Spleen (tissue), 7 donors: Measurements from ENCODE around the gene ANKS1B.

Experiments
- POLR2A ChIP-seq, 3 donors: fragments of 450-650 bp; IDR thresholded peaks; one replicate each; pipeline ENCODE4 v1.5.1; 2017; ENCODE audit warnings: antibody characterized with exemption in 3 of 3, mild to moderate bottlenecking in 1 of 3
- POLR2AphosphoS5 ChIP-seq, 3 donors: sonication (generic); formaldehyde crosslinking; IDR thresholded peaks; one replicate each; pipeline ENCODE4 v1.5.1; 2017; ENCODE audit warnings: antibody characterized with exemption in 3 of 3
- TF ChIP-seq, protein P1 (sequence below), 11 experiments: fragments of 200-600 bp in 7 of 11; fragments of 450-650 bp in 4 of 11; sonication (generic) in 4 of 11; IDR thresholded peaks in 8 of 11; conservative IDR thresholded peaks in 3 of 11; 1 replicate in 7 of 11; 2 replicates in 4 of 11; pipeline versions ENCODE4 v1.4.0 to v1.8.0; 2016 to 2021; ENCODE audit warnings: antibody characterized with exemption in 11 of 11, inconsistent platforms in 4 of 11, mild to moderate bottlenecking in 1 of 11
- donor health status: DM: no; HTN: no; CAD: no; lungs with moderate emphysema.
- donor health status: DM: no; HTN: no; CAD: no.
- donor health status: DM: no; HTN: no; CAD: no.

DNA sequence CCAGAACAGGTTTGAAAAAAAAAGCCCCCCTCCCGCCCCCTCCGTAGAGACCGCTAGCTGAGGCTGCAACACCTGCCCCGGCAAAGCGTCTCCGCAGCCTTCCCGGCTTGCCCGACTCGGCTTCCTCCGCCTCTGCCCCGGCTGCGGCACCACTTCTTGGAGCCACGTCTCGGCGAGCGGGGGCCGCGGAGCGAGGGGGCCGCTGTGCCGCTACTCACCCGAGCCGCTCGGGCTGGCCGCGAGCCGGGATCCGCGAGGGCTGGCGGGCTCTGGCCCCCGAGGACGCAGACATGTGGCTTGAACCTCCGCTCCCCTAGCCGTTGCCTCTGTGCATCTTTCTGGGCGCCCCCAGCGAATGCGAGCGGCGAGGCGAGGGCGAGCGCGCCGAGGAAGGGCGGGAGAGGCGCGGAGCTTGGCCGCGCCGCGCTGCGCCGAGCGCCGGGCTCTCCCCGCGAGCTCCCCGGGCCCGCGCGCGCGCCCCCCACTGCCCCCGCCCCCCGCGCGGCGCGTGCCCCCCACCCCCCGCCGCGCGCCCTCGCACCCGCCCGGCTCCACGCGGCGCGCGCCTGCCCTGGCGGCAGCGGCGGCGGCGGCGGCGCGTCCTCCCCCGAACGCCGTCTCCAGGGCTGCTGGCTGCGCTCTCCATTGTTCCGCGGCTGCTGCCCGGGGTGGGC, 1090.2 kb downstream of the ANKS1B start:
- TF ChIP-seq POLR2A (IDR thresholded peaks at IDR 0.05) (no peak), POLR2AphosphoS5 (IDR thresholded peaks at IDR 0.05) (no peak)
- TF ChIP-seq, protein P1, sequence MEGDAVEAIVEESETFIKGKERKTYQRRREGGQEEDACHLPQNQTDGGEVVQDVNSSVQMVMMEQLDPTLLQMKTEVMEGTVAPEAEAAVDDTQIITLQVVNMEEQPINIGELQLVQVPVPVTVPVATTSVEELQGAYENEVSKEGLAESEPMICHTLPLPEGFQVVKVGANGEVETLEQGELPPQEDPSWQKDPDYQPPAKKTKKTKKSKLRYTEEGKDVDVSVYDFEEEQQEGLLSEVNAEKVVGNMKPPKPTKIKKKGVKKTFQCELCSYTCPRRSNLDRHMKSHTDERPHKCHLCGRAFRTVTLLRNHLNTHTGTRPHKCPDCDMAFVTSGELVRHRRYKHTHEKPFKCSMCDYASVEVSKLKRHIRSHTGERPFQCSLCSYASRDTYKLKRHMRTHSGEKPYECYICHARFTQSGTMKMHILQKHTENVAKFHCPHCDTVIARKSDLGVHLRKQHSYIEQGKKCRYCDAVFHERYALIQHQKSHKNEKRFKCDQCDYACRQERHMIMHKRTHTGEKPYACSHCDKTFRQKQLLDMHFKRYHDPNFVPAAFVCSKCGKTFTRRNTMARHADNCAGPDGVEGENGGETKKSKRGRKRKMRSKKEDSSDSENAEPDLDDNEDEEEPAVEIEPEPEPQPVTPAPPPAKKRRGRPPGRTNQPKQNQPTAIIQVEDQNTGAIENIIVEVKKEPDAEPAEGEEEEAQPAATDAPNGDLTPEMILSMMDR (IDR thresholded peaks at IDR 0.05 in 8 of 11, conservative IDR thresholded peaks at IDR 0.05 in 3 of 11) = no peak
